B cell (primary cell): ENCODE results near the gene CCDC187.

Experiments
- EZH2 ChIP-seq: IDR thresholded peaks from 2 replicates; pipeline ENCODE4 v1.6.1; 2012; ENCODE audit warnings: borderline replicate concordance, low read depth, mild to moderate bottlenecking, moderate library complexity, low read length; ENCODE audit not compliant: insufficient read depth, poor library complexity, severe bottlenecking
- TF ChIP-seq, protein P1 (sequence below): fragments of 200-600 bp; IDR thresholded peaks from one replicate; pipeline ENCODE4 v1.8.0; 2022; ENCODE audit warnings: antibody characterized with exemption, mild to moderate bottlenecking

DNA sequence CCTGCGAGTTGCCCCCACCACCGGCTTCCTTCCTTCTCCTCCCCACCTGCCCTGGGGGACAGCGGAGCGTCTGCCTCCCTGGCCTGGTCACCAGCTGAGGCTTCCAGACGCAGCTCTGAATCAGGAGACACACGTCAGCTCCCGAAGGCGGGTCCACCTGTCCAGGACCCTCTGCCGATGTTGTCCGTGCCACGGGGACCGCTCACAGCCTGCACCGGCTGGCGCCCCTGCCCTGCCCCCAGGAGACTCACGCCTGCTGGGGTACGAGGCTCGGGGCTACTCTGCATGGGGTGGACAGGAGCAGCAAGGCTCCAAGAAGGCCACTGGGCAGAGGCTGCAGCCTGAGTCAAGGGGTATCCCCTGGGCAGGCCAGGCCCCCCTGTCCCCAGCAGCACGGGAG is 1.9 kb upstream of the CCDC187 start:
- TF ChIP-seq, protein P1, sequence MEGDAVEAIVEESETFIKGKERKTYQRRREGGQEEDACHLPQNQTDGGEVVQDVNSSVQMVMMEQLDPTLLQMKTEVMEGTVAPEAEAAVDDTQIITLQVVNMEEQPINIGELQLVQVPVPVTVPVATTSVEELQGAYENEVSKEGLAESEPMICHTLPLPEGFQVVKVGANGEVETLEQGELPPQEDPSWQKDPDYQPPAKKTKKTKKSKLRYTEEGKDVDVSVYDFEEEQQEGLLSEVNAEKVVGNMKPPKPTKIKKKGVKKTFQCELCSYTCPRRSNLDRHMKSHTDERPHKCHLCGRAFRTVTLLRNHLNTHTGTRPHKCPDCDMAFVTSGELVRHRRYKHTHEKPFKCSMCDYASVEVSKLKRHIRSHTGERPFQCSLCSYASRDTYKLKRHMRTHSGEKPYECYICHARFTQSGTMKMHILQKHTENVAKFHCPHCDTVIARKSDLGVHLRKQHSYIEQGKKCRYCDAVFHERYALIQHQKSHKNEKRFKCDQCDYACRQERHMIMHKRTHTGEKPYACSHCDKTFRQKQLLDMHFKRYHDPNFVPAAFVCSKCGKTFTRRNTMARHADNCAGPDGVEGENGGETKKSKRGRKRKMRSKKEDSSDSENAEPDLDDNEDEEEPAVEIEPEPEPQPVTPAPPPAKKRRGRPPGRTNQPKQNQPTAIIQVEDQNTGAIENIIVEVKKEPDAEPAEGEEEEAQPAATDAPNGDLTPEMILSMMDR = no peak
- TF ChIP-seq EZH2 = no peak
